Tibial nerve (tissue), 4 donors: ENCODE measurements around the gene DAB1.

Experiments used
- EP300 ChIP-seq, 2 donors: sonication (generic); formaldehyde crosslinking; IDR thresholded peaks; one replicate each; pipeline ENCODE4 v1.6.1; 2017; ENCODE audit warnings: antibody characterized with exemption in 2 of 2, mild to moderate bottlenecking in 1 of 2
- POLR2A ChIP-seq, 2 donors: fragments of 450-650 bp; IDR thresholded peaks; one replicate each; pipeline ENCODE4 v1.6.1; 2017; ENCODE audit warnings: antibody characterized with exemption in 2 of 2, mild to moderate bottlenecking in 2 of 2, moderate library complexity in 2 of 2
- TF ChIP-seq, protein P1 (sequence below), 5 experiments: fragments of 200-600 bp in 3 of 5; fragments of 450-650 bp in 2 of 5; sonication (generic) in 3 of 5; IDR thresholded peaks; one replicate each; pipeline ENCODE4 v1.5.1; 2016 to 2019; ENCODE audit warnings: antibody characterized with exemption in 5 of 5, mild to moderate bottlenecking in 3 of 5, moderate library complexity in 2 of 5

DNA sequence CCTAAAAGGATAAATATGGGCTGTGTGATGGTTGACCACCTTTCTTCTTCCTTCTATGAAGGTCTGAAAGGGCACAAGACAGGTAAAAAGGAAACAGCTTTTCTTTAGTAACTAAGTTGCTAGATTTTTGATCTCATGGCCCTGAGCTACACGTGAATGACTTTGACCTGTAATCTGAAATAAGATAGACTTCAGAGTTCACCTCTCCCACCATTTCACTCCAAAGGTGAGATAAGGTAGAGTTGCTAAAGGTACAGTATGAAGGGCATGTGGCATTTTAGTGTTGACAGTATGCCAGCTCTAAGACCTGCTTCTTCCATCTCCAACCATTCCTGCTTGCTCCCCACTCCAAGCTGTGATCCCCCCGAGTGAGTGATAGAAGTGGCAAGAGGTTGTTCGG is 432.3 kb downstream of the DAB1 start:
- TF ChIP-seq, protein P1, sequence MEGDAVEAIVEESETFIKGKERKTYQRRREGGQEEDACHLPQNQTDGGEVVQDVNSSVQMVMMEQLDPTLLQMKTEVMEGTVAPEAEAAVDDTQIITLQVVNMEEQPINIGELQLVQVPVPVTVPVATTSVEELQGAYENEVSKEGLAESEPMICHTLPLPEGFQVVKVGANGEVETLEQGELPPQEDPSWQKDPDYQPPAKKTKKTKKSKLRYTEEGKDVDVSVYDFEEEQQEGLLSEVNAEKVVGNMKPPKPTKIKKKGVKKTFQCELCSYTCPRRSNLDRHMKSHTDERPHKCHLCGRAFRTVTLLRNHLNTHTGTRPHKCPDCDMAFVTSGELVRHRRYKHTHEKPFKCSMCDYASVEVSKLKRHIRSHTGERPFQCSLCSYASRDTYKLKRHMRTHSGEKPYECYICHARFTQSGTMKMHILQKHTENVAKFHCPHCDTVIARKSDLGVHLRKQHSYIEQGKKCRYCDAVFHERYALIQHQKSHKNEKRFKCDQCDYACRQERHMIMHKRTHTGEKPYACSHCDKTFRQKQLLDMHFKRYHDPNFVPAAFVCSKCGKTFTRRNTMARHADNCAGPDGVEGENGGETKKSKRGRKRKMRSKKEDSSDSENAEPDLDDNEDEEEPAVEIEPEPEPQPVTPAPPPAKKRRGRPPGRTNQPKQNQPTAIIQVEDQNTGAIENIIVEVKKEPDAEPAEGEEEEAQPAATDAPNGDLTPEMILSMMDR (IDR thresholded peaks at IDR 0.05) = no peak
- TF ChIP-seq POLR2A (IDR thresholded peaks at IDR 0.05) = no peak
- TF ChIP-seq EP300 (IDR thresholded peaks at IDR 0.05) = no peak
